Right lobe of liver (tissue), 6 donors: ENCODE data around the gene LTBP1. TPM values are rescaled to one million over a fixed set of nuclear protein-coding genes. Genes with fewer than 3 reads are reported as not detected.

ENCODE experiments used
- ATAC-seq, 4 donors: fragments of 200-7000 bp; cut with Tn5 transposase; one replicate each; pipeline ENCODE4 v1.9.1; 2020; ENCODE audit warnings: mild to moderate bottlenecking in 4 of 4, moderate library complexity in 4 of 4
- DNase-seq, 3 donors: peaks; one replicate each; pipeline ENCODE4 v3.0.0-alpha.2; 2020
- H3K27ac ChIP-seq, 3 donors: fragments of 200-600 bp; one replicate each; pipeline ENCODE4 v1.8.0; 2022
- H3K27me3 ChIP-seq, 2 donors: fragments of 200-600 bp; one replicate each; pipeline ENCODE4 v1.8.0; 2022
- H3K36me3 ChIP-seq, 4 donors: fragments of 200-600 bp; sonication (generic) in 1 of 4; one replicate each; pipeline versions ENCODE4 v1.5.1 to v1.8.0; 2017 to 2022; ENCODE audit warnings: control low read depth in 1 of 4
- H3K4me1 ChIP-seq, 4 donors: fragments of 200-600 bp; sonication (generic) in 1 of 4; one replicate each; pipeline versions ENCODE4 v1.5.1 to v1.8.0; 2017 to 2022; ENCODE audit warnings: control low read depth in 1 of 4
- H3K4me3 ChIP-seq, 3 donors: fragments of 200-600 bp; one replicate each; pipeline ENCODE4 v1.8.0; 2022
- H3K9me3 ChIP-seq, 4 donors: fragments of 200-600 bp; sonication (generic) in 1 of 4; one replicate each; pipeline versions ENCODE4 v1.5.1 to v1.8.0; 2017 to 2022; ENCODE audit warnings: control low read depth in 1 of 4
- POLR2A ChIP-seq: fragments of 450-650 bp; IDR thresholded peaks from one replicate; pipeline ENCODE4 v1.6.1; 2017; ENCODE audit warnings: antibody characterized with exemption, mild to moderate bottlenecking
- WGBS: methylation state at CpG from one replicate; pipeline ENCODE4 v1.1.6; 2018; ENCODE audit warnings: low coverage, low lambda C conversion rate; ENCODE audit not compliant: insufficient coverage; ENCODE audit errors: missing lambda C conversion rate; 5-methylcytosine and 5-hydroxymethylcytosine counted together
- intact Hi-C, 2 donors: fragments of 100-400 bp; cut with DNase I; formaldehyde crosslinking; loops; one replicate each; pipeline versions ENCODE4 v1.11.2 to v1.14.1; 2022
- total RNA-seq, 6 experiments: library from RNA; depleted of rRNA in 2 of 6; stranded (reverse); fragments of >200 nt in 2 of 6; fragmentation: NEBNext Ultra II Directional in 3 of 6; extraction: Animal tissue kit (Norgen Biotek cat#: 25700) in 3 of 6; gene quantifications; one replicate each; pipeline versions ENCODE4 v1.1.0 to v1.2.4, GENCODE V29; 2016 to 2023
- TF ChIP-seq, protein P1 (sequence below), 4 donors: fragments of 200-600 bp in 3 of 4; fragments of 450-650 bp in 1 of 4; IDR thresholded peaks; one replicate each; pipeline versions ENCODE4 v1.5.1 to v1.8.0; 2016 to 2022; ENCODE audit warnings: antibody characterized with exemption in 4 of 4, mild to moderate bottlenecking in 2 of 4
- donor health status: DM: no; HTN: yes; CAD: no.
- donor health status: DM: no; HTN: no; CAD: no.
- donor health status: DM: no; HTN: no; CAD: no.
- donor health status: DM: no; HTN: yes; CAD: no.
- donor health status: DM: no; HTN: yes; CAD: no.

Gene LTBP1
- total RNA-seq, 6 experiments from 2014 or later, result 5.4 to 14.2 (median 9.1) TPM

- DNase-seq (no peak), ATAC-seq (no peak)
- H3K9me3 ChIP-seq, result no peaks in the 10 kb centered on the region
- no peak overlapping the region for H3K27ac ChIP-seq
- intact Hi-C loops, result no loop called here
- H3K4me3 ChIP-seq, result no peak overlapping the region
- no peaks in the 10 kb centered on the region for H3K4me1 ChIP-seq
- TF ChIP-seq POLR2A, result no peak
- TF ChIP-seq, protein P1, sequence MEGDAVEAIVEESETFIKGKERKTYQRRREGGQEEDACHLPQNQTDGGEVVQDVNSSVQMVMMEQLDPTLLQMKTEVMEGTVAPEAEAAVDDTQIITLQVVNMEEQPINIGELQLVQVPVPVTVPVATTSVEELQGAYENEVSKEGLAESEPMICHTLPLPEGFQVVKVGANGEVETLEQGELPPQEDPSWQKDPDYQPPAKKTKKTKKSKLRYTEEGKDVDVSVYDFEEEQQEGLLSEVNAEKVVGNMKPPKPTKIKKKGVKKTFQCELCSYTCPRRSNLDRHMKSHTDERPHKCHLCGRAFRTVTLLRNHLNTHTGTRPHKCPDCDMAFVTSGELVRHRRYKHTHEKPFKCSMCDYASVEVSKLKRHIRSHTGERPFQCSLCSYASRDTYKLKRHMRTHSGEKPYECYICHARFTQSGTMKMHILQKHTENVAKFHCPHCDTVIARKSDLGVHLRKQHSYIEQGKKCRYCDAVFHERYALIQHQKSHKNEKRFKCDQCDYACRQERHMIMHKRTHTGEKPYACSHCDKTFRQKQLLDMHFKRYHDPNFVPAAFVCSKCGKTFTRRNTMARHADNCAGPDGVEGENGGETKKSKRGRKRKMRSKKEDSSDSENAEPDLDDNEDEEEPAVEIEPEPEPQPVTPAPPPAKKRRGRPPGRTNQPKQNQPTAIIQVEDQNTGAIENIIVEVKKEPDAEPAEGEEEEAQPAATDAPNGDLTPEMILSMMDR (IDR thresholded peaks at IDR 0.05), result no peak
- no peaks in the 10 kb centered on the region for H3K27me3 ChIP-seq
- WGBS, result 79% methylated on average over 2 of the region's 2 CpGs
- no peaks in the 10 kb centered on the region for H3K36me3 ChIP-seq
These were observed 23.6 kb upstream of the LTBP1 start for GRCh38 chr2:32923109-32923508.

GRCh38 chr2:32925283-32925815 lies 21.4 kb upstream of the LTBP1 start:
- Histone ChIP-seq H3K4me3 (no peak overlapping the region), H3K36me3 (no peaks in the 10 kb centered on the region), H3K4me1 (no peaks in the 10 kb centered on the region), H3K27ac (no peak overlapping the region), H3K27me3 (no peaks in the 10 kb centered on the region), H3K9me3 (no peaks in the 10 kb centered on the region)
- WGBS, result 48% methylated on average over 4 of the region's 5 CpGs
- ATAC-seq (no peak), DNase-seq (no peak)
- TF ChIP-seq, protein P1 (IDR thresholded peaks at IDR 0.05), result no peak
- no peak for TF ChIP-seq POLR2A
- intact Hi-C loops, result no loop called here

GRCh38 chr2:32925976-32926707 lies 20.6 kb upstream of the LTBP1 start:
- TF ChIP-seq POLR2A, result no peak
- TF ChIP-seq, protein P1 (IDR thresholded peaks at IDR 0.05), result no peak
- 71% methylated on average over 2 of the region's 6 CpGs for WGBS
- Histone ChIP-seq H3K36me3 (no peaks in the 10 kb centered on the region), H3K27me3 (no peaks in the 10 kb centered on the region), H3K4me3 (no peak overlapping the region), H3K4me1 (no peaks in the 10 kb centered on the region), H3K27ac (no peak overlapping the region), H3K9me3 (no peaks in the 10 kb centered on the region)
- ATAC-seq, result no peak
- intact Hi-C loops, result no loop called here
- no peak for DNase-seq

DNA sequence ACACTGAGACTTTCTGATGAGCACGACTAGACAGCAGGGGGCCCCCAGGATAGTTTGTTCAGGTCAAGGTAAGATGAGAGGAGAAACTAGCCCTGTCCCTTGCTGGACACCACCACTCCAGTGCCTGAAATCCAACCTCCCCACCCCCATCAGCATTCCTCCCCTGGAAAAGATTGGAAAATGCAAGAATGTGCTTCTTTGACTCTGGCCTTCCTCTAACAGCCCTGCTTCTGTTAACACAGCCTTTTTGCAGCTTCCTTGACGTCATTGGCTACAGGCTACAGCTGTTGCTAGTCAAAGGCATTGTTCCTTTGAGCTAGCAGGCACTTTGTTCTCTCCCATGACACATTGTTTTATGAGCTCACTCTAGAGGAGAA lies 20.1 kb upstream of the LTBP1 start:
- no peak for TF ChIP-seq POLR2A
- TF ChIP-seq, protein P1 (IDR thresholded peaks at IDR 0.05), result no peak
- Histone ChIP-seq H3K4me1 (no peaks in the 10 kb centered on the region), H3K4me3 (no peak overlapping the region), H3K27ac (no peak overlapping the region), H3K36me3 (no peaks in the 10 kb centered on the region), H3K9me3 (no peaks in the 10 kb centered on the region), H3K27me3 (no peaks in the 10 kb centered on the region)
- 54% methylated on average over 1 of the region's 2 CpGs for WGBS
- ATAC-seq (peak in 1 of 4 donors; percentile 28), DNase-seq (no peak)
- intact Hi-C loops, result no loop called here
